Type B pancreatic cell (in vitro differentiated cells): Measurements from ENCODE around the gene CASP9. TPM values are rescaled to one million over a fixed set of nuclear protein-coding genes. Genes with fewer than 3 reads are reported as not detected.

Experiments
- DNase-seq: peaks from one replicate; pipeline ENCODE4 v3.0.0; 2021; ENCODE audit warnings: mixed read lengths; ENCODE audit not compliant: unreplicated experiment; ENCODE audit errors: extremely low spot score
- H3K27ac Mint-ChIP-seq: 2 replicates; pipeline ENCODE4 v1.8.0; 2021; ENCODE audit warnings: mild to moderate bottlenecking, mixed read lengths
- H3K27me3 Mint-ChIP-seq: 2 replicates; pipeline ENCODE4 v1.8.0; 2021; ENCODE audit warnings: mixed read lengths
- H3K36me3 Mint-ChIP-seq: 2 replicates; pipeline ENCODE4 v1.8.0; 2021; ENCODE audit warnings: mixed read lengths
- H3K4me1 Mint-ChIP-seq: one replicate; pipeline ENCODE4 v1.8.0; 2021; ENCODE audit warnings: mixed read lengths; ENCODE audit not compliant: unreplicated experiment
- H3K4me3 Mint-ChIP-seq: 2 replicates; pipeline ENCODE4 v1.8.0; 2021; ENCODE audit warnings: mild to moderate bottlenecking, mixed read lengths
- H3K9me3 Mint-ChIP-seq: 2 replicates; pipeline ENCODE4 v1.8.0; 2021; ENCODE audit warnings: mixed read lengths
- CTCF ChIP-seq: fragments of 200-600 bp; sonication (generic); conservative IDR thresholded peaks from 2 replicates; pipeline ENCODE4 v1.5.0; 2021; ENCODE audit warnings: antibody characterized with exemption, mild to moderate bottlenecking
- total RNA-seq: library from RNA; stranded (reverse); gene quantifications from 2 replicates; pipeline ENCODE4 v1.2.1, GENCODE V29; 2021; ENCODE audit warnings: low replicate concordance

CASP9 gene
- total RNA-seq, 1 donor from 2014 or later, result 13.5 TPM

GRCh38 chr1:15543589-15544568 lies 19.9 kb upstream of the CASP9 start:
- peaks cover 21% of the 10 kb centered on the region for H3K36me3 Mint-ChIP-seq
- TF ChIP-seq CTCF, result no peak
- DNase-seq, result no peak
- no peaks in the 10 kb centered on the region for H3K4me1 Mint-ChIP-seq
- no peak overlapping the region for H3K4me3 Mint-ChIP-seq
- no peaks in the 10 kb centered on the region for H3K27me3 Mint-ChIP-seq
- H3K9me3 Mint-ChIP-seq, result no peaks in the 10 kb centered on the region
- no peak overlapping the region for H3K27ac Mint-ChIP-seq

- H3K36me3 Mint-ChIP-seq, result peaks cover 24% of the 10 kb centered on the region
- no peaks in the 10 kb centered on the region for H3K4me1 Mint-ChIP-seq
- no peak for TF ChIP-seq CTCF
- H3K27me3 Mint-ChIP-seq, result no peaks in the 10 kb centered on the region
- H3K27ac Mint-ChIP-seq, result no peak overlapping the region
- no peaks in the 10 kb centered on the region for H3K9me3 Mint-ChIP-seq
- no peak for DNase-seq
- H3K4me3 Mint-ChIP-seq, result no peak overlapping the region
These were observed 19.2 kb upstream of the CASP9 start for GRCh38 chr1:15543251-15543588.

- Mint-ChIP-seq H3K4me3 (no peak overlapping the region), H3K27me3 (no peaks in the 10 kb centered on the region), H3K27ac (no peak overlapping the region), H3K36me3 (peaks cover 20% of the 10 kb centered on the region), H3K9me3 (no peaks in the 10 kb centered on the region), H3K4me1 (no peaks in the 10 kb centered on the region)
- no peak for TF ChIP-seq CTCF
- DNase-seq, result no peak
These were observed 18.6 kb upstream of the CASP9 start for GRCh38 chr1:15542388-15543250.

GRCh38 chr1:15541231-15541792 lies 17.3 kb upstream of the CASP9 start:
- Mint-ChIP-seq H3K4me1 (no peaks in the 10 kb centered on the region), H3K9me3 (no peaks in the 10 kb centered on the region), H3K36me3 (peaks cover 24% of the 10 kb centered on the region), H3K27ac (no peak overlapping the region), H3K27me3 (no peaks in the 10 kb centered on the region), H3K4me3 (no peak overlapping the region)
- no peak for TF ChIP-seq CTCF
- DNase-seq, result no peak

GRCh38 chr1:15540186-15540585 lies 16.2 kb upstream of the CASP9 start:
- no peaks in the 10 kb centered on the region for H3K9me3 Mint-ChIP-seq
- TF ChIP-seq CTCF, result no peak
- H3K27me3 Mint-ChIP-seq, result no peaks in the 10 kb centered on the region
- peaks cover 17% of the 10 kb centered on the region for H3K36me3 Mint-ChIP-seq
- DNase-seq, result no peak
- H3K4me1 Mint-ChIP-seq, result no peaks in the 10 kb centered on the region
- no peak overlapping the region for H3K27ac Mint-ChIP-seq
- H3K4me3 Mint-ChIP-seq, result no peak overlapping the region
